Ishikawa (cell line): ENCODE measurements around the gene SORT1.

Experiments used
- CEBPB ChIP-seq: IDR thresholded peaks from 2 replicates; pipeline ENCODE4 v1.6.1; 2012
- CREB1 ChIP-seq: IDR thresholded peaks from 2 replicates; pipeline ENCODE4 v1.6.1; 2012; ENCODE audit warnings: low read depth
- EGR1 ChIP-seq: IDR thresholded peaks from 2 replicates; pipeline ENCODE4 v1.6.1; 2012
- EP300 ChIP-seq: IDR thresholded peaks from 2 replicates; pipeline ENCODE4 v1.6.1; 2012; ENCODE audit warnings: borderline replicate concordance
- NFIC ChIP-seq: IDR thresholded peaks from 2 replicates; pipeline ENCODE4 v1.6.1; 2012
- RAD21 ChIP-seq: IDR thresholded peaks from 2 replicates; pipeline ENCODE4 v1.6.1; 2012; ENCODE audit warnings: low read depth
- REST ChIP-seq: IDR thresholded peaks from 2 replicates; pipeline ENCODE4 v1.6.1; 2012; ENCODE audit warnings: low read depth, mild to moderate bottlenecking
- TAF1 ChIP-seq: IDR thresholded peaks from 2 replicates; pipeline ENCODE4 v1.6.1; 2012; ENCODE audit warnings: low read depth, mild to moderate bottlenecking
- TEAD4 ChIP-seq: IDR thresholded peaks from 2 replicates; pipeline ENCODE4 v1.6.1; 2012
- YY1 ChIP-seq: IDR thresholded peaks from 2 replicates; pipeline ENCODE4 v1.6.1; 2012; ENCODE audit warnings: low read depth
- ZBTB7A ChIP-seq: IDR thresholded peaks from 2 replicates; pipeline ENCODE4 v1.6.1; 2012; ENCODE audit warnings: low read depth
- TF ChIP-seq, protein P1 (sequence below): IDR thresholded peaks from 2 replicates; pipeline ENCODE4 v1.6.1; 2012

GRCh38 chr1:109388884-109389637 lies 8.7 kb downstream of the SORT1 start:
- TF ChIP-seq, protein P1, sequence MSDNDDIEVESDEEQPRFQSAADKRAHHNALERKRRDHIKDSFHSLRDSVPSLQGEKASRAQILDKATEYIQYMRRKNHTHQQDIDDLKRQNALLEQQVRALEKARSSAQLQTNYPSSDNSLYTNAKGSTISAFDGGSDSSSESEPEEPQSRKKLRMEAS: no peak
- TF ChIP-seq TAF1 (no peak), TEAD4 (no peak), NFIC (no peak), EP300 (no peak), YY1 (no peak), CREB1 (no peak), CEBPB (no peak), EGR1 (no peak), RAD21 (no peak), REST (no peak), ZBTB7A (no peak)
